HG02840 (cell line): Measurements from ENCODE around the gene LLCFC1.

Experiments
- ATAC-seq: cut with Tn5 transposase; IDR thresholded peaks from one replicate; pipeline ENCODE4 v1.9.1; 2021; ENCODE audit warnings: mild to moderate bottlenecking, moderate library complexity, moderate number of reproducible peaks; ENCODE audit not compliant: unreplicated experiment, low FRiP score

LLCFC1 gene

GRCh38 chr7:142939226-142939910 is at the start of gene LLCFC1:
LLCFC1 (plus strand) TSS chr7:142939484; CDS start chr7:142939622, 138 bp downstream.
- no peak for ATAC-seq

DNA sequence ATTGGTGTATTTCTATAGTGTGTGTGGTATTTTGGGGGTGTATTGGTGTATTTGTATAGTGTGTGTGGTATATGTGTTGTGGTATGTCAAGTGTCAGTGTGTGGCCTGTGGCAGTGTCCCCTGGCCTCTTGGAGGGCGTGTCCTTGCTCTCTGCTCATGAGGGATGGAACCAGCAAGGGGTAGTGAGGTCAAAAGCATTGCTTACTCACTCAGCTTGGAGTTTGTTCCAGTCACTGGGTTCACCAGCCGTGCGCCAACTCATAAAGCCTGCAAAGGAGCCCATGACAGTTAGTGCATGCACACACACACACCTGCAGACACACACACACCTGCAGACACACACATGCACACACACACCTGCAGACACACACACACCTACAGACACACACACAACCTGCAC is 49.5 kb upstream of the LLCFC1 start:
- ATAC-seq, result no peak

GRCh38 chr7:142890874-142891485 is 48.3 kb upstream of the LLCFC1 start:
- ATAC-seq, result no peak

DNA sequence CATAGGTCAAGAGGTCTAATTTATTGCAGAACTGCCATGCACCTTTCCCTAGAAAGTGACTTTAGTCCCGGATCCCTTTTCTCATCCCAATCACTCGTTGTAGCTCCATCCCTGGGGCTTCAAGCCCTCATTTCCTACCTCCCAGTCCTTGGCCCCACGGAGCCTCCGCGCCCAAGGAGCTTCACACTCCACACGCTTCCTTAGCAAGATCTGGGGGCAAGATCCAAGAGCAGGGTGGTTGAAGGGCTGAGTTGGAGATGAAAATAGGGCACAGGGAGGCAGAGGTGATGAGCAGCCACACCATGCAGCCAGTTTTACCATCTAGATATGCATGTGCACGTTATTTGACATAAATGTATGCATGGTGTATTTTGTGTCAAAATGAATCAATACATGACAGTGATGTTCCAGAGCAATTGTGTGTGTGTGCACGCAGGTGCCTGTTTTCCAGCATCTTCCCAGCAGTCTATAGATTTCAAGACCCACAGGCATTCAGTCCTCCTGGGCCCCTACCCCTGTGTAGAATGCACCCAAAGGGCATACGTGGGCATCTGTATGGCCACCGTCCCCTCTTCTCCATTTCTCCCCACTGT is 47.7 kb upstream of the LLCFC1 start:
- ATAC-seq, result no peak

DNA sequence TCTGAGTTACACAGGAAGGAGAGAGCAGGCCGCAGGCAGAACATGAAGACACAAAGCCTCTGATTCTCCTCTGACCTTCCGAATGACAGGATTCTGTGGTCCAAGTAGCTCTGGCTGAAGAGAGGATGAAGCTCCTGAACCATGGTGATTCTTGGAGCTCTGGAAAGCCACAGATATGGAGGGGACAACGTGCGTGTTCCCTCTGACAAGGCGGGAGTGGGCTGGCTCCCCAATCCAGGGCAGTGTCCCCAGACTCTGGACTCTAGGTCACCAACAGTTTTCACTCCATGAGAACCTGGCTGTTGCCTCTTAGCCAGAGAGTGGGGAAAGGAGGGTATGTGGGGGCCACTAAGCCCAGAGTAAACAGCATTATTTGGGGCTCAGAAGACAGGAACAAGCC is 46.3 kb upstream of the LLCFC1 start:
- no peak for ATAC-seq

DNA sequence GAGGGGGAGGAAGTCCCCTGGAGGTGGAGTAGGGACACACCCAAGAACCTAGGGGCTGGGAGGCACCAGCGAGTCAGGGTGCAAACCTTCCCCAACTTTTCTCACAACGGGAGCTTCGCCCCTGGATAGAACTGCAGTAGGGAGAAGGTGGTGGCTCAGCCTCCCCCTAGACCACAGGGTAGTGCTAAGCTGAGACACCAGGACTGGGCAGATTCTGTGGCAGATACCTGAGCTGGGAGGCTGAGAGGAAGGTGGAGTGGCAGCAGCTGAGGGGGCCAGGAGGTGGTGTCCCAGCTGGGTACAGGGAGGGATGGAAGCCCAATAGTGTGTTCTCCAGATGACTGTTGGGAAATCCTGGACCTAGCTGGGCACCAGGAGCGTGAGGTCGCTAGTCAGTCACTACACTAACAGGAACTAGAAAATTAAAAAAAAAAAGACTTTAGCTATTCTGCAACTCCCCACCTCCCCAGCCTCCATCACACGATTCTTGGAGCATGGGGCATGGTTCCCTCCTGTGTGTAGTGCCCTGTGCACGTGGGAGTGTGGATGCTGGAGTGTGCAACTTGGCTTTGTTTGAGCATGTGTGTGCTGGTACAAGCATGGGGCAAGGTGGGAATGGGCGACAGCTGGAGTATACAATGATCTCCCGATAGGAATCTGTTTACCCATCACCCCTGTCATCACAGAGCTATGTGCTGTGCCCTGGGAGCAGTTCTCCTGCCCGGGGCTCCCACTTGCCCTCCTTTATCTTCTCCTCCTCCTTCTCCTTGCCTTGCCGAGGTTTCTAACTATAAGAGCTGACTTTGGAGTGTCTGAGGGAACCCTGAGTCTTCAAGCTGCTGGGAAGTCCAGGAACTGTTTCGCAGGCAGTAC is 44.9 kb upstream of the LLCFC1 start:
- no peak for ATAC-seq

DNA sequence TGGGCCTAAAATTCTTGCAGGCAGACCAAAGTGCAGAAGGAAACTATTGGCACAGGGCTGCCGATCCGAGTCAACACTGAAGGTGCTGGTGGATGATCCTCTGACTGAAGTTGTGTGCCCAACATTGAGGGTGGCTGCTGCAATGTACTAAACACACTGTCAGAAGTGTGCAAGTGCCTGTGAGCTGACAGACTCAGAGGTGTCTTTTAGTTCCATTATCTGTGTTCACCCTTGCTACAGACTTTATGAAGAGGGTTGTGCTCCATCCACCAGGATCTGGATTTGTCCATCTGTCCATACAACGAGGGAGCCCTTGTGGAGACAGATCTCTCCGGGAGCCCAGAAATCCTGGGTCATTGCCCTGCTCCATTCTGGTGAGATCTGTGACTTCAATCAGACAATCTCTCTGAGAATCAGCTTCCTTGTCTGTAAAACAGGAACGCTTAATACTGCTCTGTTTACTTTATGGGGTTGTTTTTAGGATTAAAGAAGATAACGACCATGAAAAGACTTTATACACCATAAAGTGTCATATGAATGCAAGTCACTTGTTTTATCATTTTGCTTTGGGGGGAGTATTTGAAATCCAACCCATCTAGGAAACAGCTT is 44.2 kb upstream of the LLCFC1 start:
- no peak for ATAC-seq

GRCh38 chr7:142896151-142896550 is 43.1 kb upstream of the LLCFC1 start:
- no peak for ATAC-seq

DNA sequence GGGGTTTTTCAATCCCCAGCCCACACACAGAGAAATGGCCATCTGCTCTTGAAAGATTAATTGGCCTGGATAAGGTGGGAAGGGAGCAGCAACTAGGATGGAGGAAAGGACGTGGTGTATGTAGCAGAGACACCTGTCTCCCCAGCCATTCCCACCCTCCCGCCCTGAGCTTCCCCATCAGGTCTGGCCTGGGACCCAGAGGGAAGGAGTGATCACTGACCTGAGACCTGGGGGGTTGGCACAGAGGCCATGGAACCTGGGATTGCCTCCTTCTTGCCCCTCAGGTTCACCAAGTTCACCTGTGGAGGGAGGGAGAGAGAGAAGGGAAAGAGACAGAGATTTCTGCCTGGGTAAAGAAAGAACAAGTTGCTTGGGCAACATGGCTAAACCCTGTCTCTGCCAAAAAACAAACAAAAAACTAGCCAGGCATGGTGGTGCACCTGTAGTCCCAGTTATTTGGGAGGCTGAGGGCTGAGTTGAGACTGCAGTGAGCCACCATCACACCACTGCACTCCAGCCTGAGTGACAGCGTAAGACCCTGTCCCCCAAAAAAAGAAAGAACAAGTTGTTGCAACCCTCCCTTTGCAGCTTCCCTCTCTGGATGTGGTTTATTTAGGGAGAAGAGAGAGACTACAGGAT is 42.4 kb upstream of the LLCFC1 start:
- no peak for ATAC-seq

GRCh38 chr7:142897691-142898090 is 41.6 kb upstream of the LLCFC1 start:
- ATAC-seq, result no peak

- no peak for ATAC-seq
These were observed 40.7 kb upstream of the LLCFC1 start for GRCh38 chr7:142898377-142899170.

DNA sequence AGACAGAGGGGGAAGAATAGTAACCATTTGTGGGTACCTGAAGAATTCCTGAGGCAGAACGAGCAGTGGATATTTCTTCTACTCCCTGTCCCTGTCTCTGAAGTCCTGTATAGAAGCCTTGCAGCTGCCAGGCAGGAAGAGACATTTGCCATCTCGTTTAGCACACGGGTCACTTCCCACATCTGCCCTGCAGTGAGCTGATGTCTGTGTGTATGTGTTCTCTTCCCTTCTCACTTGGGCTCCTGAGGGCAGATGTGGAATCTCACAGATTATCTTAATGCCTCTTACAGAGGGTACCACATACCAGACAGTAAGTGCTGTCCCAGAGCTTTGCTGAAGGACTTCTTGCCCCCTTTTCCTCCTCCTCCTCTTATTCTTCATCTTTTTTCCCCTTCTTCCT is 39.6 kb upstream of the LLCFC1 start:
- no peak for ATAC-seq

DNA sequence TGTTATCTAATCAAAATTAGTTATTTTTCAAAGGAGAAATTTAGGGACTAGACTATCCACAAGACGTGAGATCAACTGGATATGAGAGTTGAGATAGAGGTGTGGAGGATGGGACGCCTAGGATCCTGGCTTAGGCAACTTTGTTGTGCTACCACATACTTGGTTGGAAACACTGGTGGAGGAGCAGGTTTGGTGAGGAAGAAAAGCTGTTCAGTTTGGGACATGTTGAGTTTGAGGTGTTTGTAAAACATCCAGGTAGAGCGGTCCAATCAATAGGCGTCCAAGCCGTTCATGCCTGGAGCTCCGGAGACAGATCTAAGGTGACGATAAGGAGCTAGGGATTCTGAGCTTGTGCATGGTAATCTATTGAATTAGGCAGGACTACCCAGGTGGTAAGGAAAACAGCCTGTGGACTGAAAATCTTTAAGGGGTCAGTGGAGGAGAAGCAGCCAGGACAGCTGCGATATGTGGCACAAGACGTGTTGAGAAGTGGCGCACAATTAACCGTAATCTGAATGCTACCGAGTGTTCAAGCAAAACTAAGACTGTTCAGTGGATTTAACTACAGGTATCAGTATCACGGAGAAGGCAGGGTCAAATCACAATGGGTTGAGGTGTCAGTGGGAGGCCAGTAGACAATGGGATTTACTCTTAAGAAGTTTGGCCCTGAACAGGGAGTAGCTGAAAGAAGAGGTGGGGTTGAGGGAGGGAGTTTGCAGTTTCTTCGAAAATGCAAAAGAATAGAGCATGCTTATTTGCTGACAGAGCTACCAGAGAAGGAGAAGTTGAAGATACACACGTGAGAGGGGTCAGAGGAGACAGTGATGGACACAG is 37.6 kb upstream of the LLCFC1 start:
- no peak for ATAC-seq

DNA sequence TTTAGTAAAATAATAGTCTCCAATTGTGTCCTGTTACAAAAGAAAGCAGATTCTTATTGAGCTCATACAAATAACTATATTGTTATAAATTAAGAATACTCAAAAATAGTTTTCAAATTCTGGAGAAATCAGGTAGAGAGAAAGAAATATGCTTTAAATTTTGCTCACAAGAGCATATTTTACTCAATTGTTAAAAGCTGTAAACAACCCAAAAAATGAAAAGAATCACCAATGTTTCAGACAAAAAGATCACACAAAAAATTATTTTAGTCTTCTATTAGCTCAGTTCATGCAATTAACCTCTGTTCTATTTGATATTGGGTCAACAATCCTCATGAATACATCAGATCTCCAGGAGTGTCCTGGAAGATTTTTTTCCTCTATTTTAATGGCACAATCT is 35.2 kb upstream of the LLCFC1 start:
- no peak for ATAC-seq

- no peak for ATAC-seq
These were observed 33.5 kb upstream of the LLCFC1 start for GRCh38 chr7:142905759-142906158.

GRCh38 chr7:142906643-142907042 is 32.6 kb upstream of the LLCFC1 start:
- no peak for ATAC-seq

DNA sequence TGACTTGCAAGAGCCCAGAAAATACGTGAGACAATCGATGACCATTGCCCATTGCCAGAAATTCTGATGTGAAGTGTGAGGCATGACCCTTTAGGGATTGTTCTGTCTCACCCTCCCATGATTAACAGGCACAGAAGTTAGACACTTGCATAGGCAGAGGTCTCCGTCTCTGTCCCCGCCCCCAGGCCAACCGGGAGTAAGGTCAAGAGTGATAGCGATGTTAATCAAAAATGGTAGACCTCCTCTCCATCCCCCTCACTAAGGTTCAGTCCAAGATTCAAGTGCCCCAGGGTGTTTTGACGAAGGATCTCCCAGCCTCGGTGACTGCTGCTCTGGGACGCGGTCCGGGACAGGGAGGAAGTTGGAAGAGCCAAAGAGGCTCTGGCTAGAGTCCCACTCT is 31.0 kb upstream of the LLCFC1 start:
- ATAC-seq, result no peak
